Stomach (tissue), 9 donors: ENCODE measurements around the gene SSTR3. TPM values are rescaled to one million over a fixed set of nuclear protein-coding genes. Genes with fewer than 3 reads are reported as not detected.

Experiments used
- DNase-seq, 2 donors: peaks; one replicate each; pipeline versions ENCODE4 v3.0.0 to v3.0.0-alpha.2; 2013 to 2019
- H3K27ac ChIP-seq, 5 donors: fragments of 200-600 bp in 4 of 5; sonication (generic) in 4 of 5; one replicate each; pipeline ENCODE4 v1.5.1; 2013 to 2019; ENCODE audit warnings: mild to moderate bottlenecking in 1 of 5, moderate library complexity in 1 of 5
- H3K27me3 ChIP-seq, 3 donors: fragments of 200-600 bp; sonication (generic); one replicate each; pipeline ENCODE4 v1.5.1; 2017 to 2019; ENCODE audit warnings: mixed run types in 1 of 3
- H3K36me3 ChIP-seq, 4 donors: fragments of 200-600 bp; sonication (generic); 1 replicate in 3 of 4; 2 replicates in 1 of 4; pipeline ENCODE4 v1.5.1; 2016 to 2019
- H3K4me1 ChIP-seq, 4 donors: fragments of 200-600 bp; sonication (generic); one replicate each; pipeline ENCODE4 v1.5.1; 2016 to 2019
- H3K4me3 ChIP-seq, 4 donors: fragments of 200-600 bp; sonication (generic) in 3 of 4; one replicate each; pipeline ENCODE4 v1.5.1; 2016 to 2019; ENCODE audit warnings: mild to moderate bottlenecking in 1 of 4
- H3K9me3 ChIP-seq, 4 donors: fragments of 200-600 bp; sonication (generic); one replicate each; pipeline ENCODE4 v1.5.1; 2016 to 2019
- CTCF ChIP-seq, 7 experiments: fragments of 450-650 bp in 4 of 7; fragments of 200-600 bp in 3 of 7; sonication (generic) in 3 of 7; IDR thresholded peaks; one replicate each; pipeline ENCODE4 v1.5.1; 2016 to 2019; ENCODE audit warnings: antibody characterized with exemption in 7 of 7, control low read depth in 2 of 7, mild to moderate bottlenecking in 1 of 7
- EP300 ChIP-seq: sonication (generic); formaldehyde crosslinking; IDR thresholded peaks from one replicate; pipeline ENCODE4 v1.6.1; 2017; ENCODE audit warnings: antibody characterized with exemption
- POLR2A ChIP-seq, 4 donors: fragments of 450-650 bp; IDR thresholded peaks; one replicate each; pipeline ENCODE4 v1.6.1; 2016; ENCODE audit warnings: antibody characterized with exemption in 4 of 4, control low read depth in 2 of 4, mild to moderate bottlenecking in 1 of 4, moderate library complexity in 1 of 4
- POLR2AphosphoS5 ChIP-seq, 3 donors: sonication (generic); formaldehyde crosslinking; IDR thresholded peaks; one replicate each; pipeline ENCODE4 v1.6.1; 2016; ENCODE audit warnings: antibody characterized with exemption in 3 of 3
- whole genome bisulfite sequencing, 5 donors: extraction: QIAGEN DNeasy Blood & Tissue Kit in 3 of 5; methylation state at CpG; one replicate each; pipeline versions ENCODE4 v1.1.5 to v1.1.7; 2013 to 2018; 5-methylcytosine and 5-hydroxymethylcytosine counted together
- intact Hi-C: fragments of 100-400 bp; cut with DNase I; formaldehyde crosslinking; loops from one replicate; pipeline ENCODE4 v1.15.1; 2023; ENCODE audit warnings: low total_unique reads
- polyA plus RNA-seq, 3 donors: library from polyadenylated mRNA; stranded (reverse); fragments of 200-250 nt; gene quantifications; one replicate each; pipeline ENCODE4 v1.2.3, GENCODE V29; 2013
- total RNA-seq, 5 donors: library from RNA; depleted of rRNA; stranded (reverse); fragments of >200 nt; gene quantifications; one replicate each; pipeline versions ENCODE4 v1.1.0 to v1.2.3, GENCODE V29; 2014 to 2016
- donor health status: healthy with polysubstance abuse.
- donor health status: Bipolar disorder and iron deficiency.
- donor health status: healthy.

Gene SSTR3
- total and polyA plus RNA-seq, 8 donors, result 0.05 to 0.37 (median 0.12) TPM; not detected in 5

GRCh38 chr22:37198258-37199102 lies 13.8 kb downstream of the SSTR3 start:
- peaks cover 34 to 42% (median 40%) of the 10 kb centered on the region in 4 donors for H3K4me1 ChIP-seq
- H3K36me3 ChIP-seq, result no peaks in the 10 kb centered on the region
- WGBS, 5 donors, result 2% methylated on average over 21 to 51 of the region's 51 CpGs
- TF ChIP-seq CTCF (IDR thresholded peaks at IDR 0.05), result peak in 5 of 7 experiments; percentile 48 to 95 (median 89)
- TF ChIP-seq POLR2AphosphoS5 (IDR thresholded peaks at IDR 0.05), result no peak
- intact Hi-C loops, result no loop called here
- peak overlapping the region; percentile 57 to 76 (median 62) for H3K4me3 ChIP-seq
- H3K27ac ChIP-seq, result peak overlapping the region; percentile 91 to 97 (median 97)
- DNase-seq, result peak; percentile 88 to 92
- no peaks in the 10 kb centered on the region for H3K27me3 ChIP-seq
- H3K9me3 ChIP-seq, result no peaks in the 10 kb centered on the region

GRCh38 chr22:37197451-37198257 lies 14.6 kb downstream of the SSTR3 start:
- peaks cover 41 to 48% (median 42%) of the 10 kb centered on the region in 4 donors for H3K4me1 ChIP-seq
- TF ChIP-seq POLR2A (IDR thresholded peaks at IDR 0.05), result no peak
- TF ChIP-seq EP300, result peak; percentile 22
- TF ChIP-seq POLR2AphosphoS5 (IDR thresholded peaks at IDR 0.05), result peak in 1 of 3 donors; percentile 13
- DNase-seq, result peak; percentile 44 to 51
- WGBS, 5 donors, result 27 to 55% (median 39%) methylated on average over 9 to 12 of the region's 12 CpGs
- no peaks in the 10 kb centered on the region for H3K36me3 ChIP-seq
- peak overlapping the region in 2 of 4 donors; percentile 60 to 65 for H3K4me3 ChIP-seq
- peak overlapping the region; percentile 38 to 97 (median 97) for H3K27ac ChIP-seq
- intact Hi-C loops, result no loop called here
- H3K27me3 ChIP-seq, result no peaks in the 10 kb centered on the region
- H3K9me3 ChIP-seq, result no peaks in the 10 kb centered on the region

GRCh38 chr22:37196539-37197450 lies 15.5 kb downstream of the SSTR3 start:
- H3K4me1 ChIP-seq, result peaks cover 41 to 56% (median 45%) of the 10 kb centered on the region in 4 donors
- no peaks in the 10 kb centered on the region for H3K9me3 ChIP-seq
- H3K36me3 ChIP-seq, result no peaks in the 10 kb centered on the region
- TF ChIP-seq POLR2AphosphoS5 (IDR thresholded peaks at IDR 0.05) (peak in 2 of 3 donors; percentile 32 to 69), EP300 (no peak)
- peak; percentile 88 to 91 for DNase-seq
- H3K4me3 ChIP-seq, result no peak overlapping the region
- H3K27me3 ChIP-seq, result no peaks in the 10 kb centered on the region
- 39 to 51% (median 44%) methylated on average over 8 to 14 of the region's 14 CpGs for WGBS, 5 donors
- intact Hi-C loops, result no loop called here
- H3K27ac ChIP-seq, result peak overlapping the region; percentile 38 to 97 (median 97)

GRCh38 chr22:37195921-37196320 lies 16.4 kb downstream of the SSTR3 start:
- H3K27me3 ChIP-seq, result no peaks in the 10 kb centered on the region
- H3K9me3 ChIP-seq, result no peaks in the 10 kb centered on the region
- TF ChIP-seq POLR2AphosphoS5 (IDR thresholded peaks at IDR 0.05), result no peak
- TF ChIP-seq POLR2A (IDR thresholded peaks at IDR 0.05), result no peak
- no peak for TF ChIP-seq EP300
- TF ChIP-seq CTCF (IDR thresholded peaks at IDR 0.05), result no peak
- no peak overlapping the region for H3K4me3 ChIP-seq
- H3K4me1 ChIP-seq, result peaks cover 41 to 58% (median 45%) of the 10 kb centered on the region in 4 donors
- DNase-seq, result no peak
- 79 to 89% (median 83%) methylated on average over 4 of the region's 4 CpGs for WGBS, 5 donors
- intact Hi-C loops, result no loop called here
- H3K36me3 ChIP-seq, result no peaks in the 10 kb centered on the region
- peak overlapping the region in 4 of 5 donors; percentile 95 to 97 (median 97) for H3K27ac ChIP-seq
